ENCODE measurements around the gene SLC18B1.

GRCh38 chr6:132813173-132813856 is 14.9 kb upstream of the SLC18B1 start:
- no peak for TF ChIP-seq CTCF (IDR thresholded peaks at IDR 0.05)
- no peak for TF ChIP-seq POLR2AphosphoS5 (IDR thresholded peaks at IDR 0.05)
- TF ChIP-seq POLR2A (IDR thresholded peaks at IDR 0.05): no peak

All from prostate gland (tissue), 2 donors.